Measurements from ENCODE around the gene SLC35F3. TPM values are rescaled to one million over a fixed set of nuclear protein-coding genes. Genes with fewer than 3 reads are reported as not detected.

Gene SLC35F3
- total RNA-seq, 2 donors from 2014 or later = 0.13 TPM; not detected in 1

DNA sequence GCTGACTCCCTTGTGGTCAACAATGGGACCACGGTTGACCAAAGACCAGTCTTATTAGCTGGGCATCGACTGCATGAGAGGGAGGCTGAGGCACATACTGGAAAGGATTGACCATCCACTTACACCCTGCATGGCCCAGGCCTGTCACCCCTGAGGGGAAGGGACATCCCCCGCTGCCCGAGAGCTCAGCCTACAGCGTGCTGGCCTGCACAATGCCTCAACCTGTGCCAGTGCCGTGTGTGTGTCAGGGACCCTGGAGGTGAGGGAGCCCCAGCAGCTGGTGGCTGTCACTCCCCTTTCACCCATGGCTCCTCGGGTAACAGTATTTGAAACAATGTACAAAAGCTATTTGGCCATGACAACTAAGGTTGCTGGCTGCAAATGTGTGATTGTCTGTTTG is 67.3 kb downstream of the SLC35F3 start:
- no peak overlapping the region for H3K9ac ChIP-seq (ENCODE audit: low read depth in 2 of 2, low read length in 2 of 2)
- no peak for DNase-seq
- H3K4me1 ChIP-seq = no peaks in the 10 kb centered on the region
- no peak overlapping the region for H3K4me3 ChIP-seq
- no peaks in the 10 kb centered on the region for H3K36me3 ChIP-seq
- H3K9me3 ChIP-seq = no peaks in the 10 kb centered on the region
- H3K27me3 ChIP-seq = no peaks in the 10 kb centered on the region
- TF ChIP-seq, protein P1, sequence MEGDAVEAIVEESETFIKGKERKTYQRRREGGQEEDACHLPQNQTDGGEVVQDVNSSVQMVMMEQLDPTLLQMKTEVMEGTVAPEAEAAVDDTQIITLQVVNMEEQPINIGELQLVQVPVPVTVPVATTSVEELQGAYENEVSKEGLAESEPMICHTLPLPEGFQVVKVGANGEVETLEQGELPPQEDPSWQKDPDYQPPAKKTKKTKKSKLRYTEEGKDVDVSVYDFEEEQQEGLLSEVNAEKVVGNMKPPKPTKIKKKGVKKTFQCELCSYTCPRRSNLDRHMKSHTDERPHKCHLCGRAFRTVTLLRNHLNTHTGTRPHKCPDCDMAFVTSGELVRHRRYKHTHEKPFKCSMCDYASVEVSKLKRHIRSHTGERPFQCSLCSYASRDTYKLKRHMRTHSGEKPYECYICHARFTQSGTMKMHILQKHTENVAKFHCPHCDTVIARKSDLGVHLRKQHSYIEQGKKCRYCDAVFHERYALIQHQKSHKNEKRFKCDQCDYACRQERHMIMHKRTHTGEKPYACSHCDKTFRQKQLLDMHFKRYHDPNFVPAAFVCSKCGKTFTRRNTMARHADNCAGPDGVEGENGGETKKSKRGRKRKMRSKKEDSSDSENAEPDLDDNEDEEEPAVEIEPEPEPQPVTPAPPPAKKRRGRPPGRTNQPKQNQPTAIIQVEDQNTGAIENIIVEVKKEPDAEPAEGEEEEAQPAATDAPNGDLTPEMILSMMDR (IDR thresholded peaks at IDR 0.05) = no peak
- H3K27ac ChIP-seq = no peak overlapping the region
- intact Hi-C loops (cut with DNase I) = no loop called here

DNA sequence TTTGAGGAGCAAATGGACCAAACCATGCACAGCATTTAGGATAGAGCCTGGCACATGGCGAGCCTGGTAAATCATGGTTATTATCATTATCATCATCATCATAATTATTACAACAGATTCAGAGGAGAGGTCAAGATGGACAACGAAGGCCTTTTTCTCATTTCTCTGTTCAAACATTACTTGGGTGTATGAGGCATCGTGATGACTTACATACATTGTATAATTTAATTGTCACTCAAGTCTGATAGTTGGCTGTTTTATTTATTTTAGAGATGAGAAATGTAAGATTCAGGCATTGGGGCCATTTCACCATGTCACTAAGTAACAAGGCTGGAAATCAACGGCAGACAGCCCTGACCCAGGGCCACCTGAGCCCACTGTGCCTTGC is 68.1 kb downstream of the SLC35F3 start:
- Histone ChIP-seq H3K27me3 (no peaks in the 10 kb centered on the region), H3K9me3 (no peaks in the 10 kb centered on the region), H3K27ac (no peak overlapping the region), H3K4me3 (no peak overlapping the region), H3K36me3 (no peaks in the 10 kb centered on the region), H3K9ac (ENCODE audit: low read depth in 2 of 2, low read length in 2 of 2) (no peak overlapping the region), H3K4me1 (no peaks in the 10 kb centered on the region)
- intact Hi-C loops (cut with DNase I) = no loop called here
- no peak for DNase-seq
- TF ChIP-seq, protein P1 (IDR thresholded peaks at IDR 0.05) = no peak

- Histone ChIP-seq H3K27me3 (no peaks in the 10 kb centered on the region), H3K9ac (ENCODE audit: low read depth in 2 of 2, low read length in 2 of 2) (no peak overlapping the region), H3K27ac (no peak overlapping the region), H3K36me3 (no peaks in the 10 kb centered on the region), H3K4me1 (no peaks in the 10 kb centered on the region), H3K4me3 (no peak overlapping the region), H3K9me3 (no peaks in the 10 kb centered on the region)
- intact Hi-C loops (cut with DNase I) = no loop called here
- TF ChIP-seq, protein P1 (IDR thresholded peaks at IDR 0.05) = no peak
- DNase-seq = no peak
These were observed 68.6 kb downstream of the SLC35F3 start for GRCh38 chr1:233972951-233973635.

DNA sequence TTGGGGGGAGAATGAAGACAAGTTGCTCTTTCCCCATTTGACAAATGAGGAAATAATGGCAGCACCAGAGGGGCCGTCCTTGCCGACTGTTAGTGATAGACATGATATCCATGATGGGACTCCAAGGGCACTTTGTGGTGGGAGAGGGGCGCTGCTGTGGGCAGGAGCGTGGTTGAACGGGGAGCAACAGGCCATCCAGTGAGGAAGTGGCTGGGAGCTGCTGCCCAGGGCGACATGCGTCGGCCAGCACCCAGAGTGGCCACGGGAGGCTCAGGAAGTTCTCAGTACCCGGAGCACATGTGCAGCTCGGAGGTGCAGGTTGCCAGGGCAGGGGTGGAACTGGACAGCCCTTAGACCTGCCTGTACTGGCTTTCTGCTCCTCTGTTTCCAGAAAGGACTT is 71.0 kb downstream of the SLC35F3 start:
- no peaks in the 10 kb centered on the region for H3K4me1 ChIP-seq
- H3K9ac ChIP-seq (ENCODE audit: low read depth in 2 of 2, low read length in 2 of 2) = no peak overlapping the region
- H3K27me3 ChIP-seq = no peaks in the 10 kb centered on the region
- TF ChIP-seq, protein P1 (IDR thresholded peaks at IDR 0.05) = no peak
- intact Hi-C loops (cut with DNase I) = no loop called here
- H3K27ac ChIP-seq = no peak overlapping the region
- no peaks in the 10 kb centered on the region for H3K9me3 ChIP-seq
- no peak for DNase-seq
- H3K36me3 ChIP-seq = no peaks in the 10 kb centered on the region
- H3K4me3 ChIP-seq = no peak overlapping the region

GRCh38 chr1:233981042-233981675 is 76.7 kb downstream of the SLC35F3 start:
- no peaks in the 10 kb centered on the region for H3K4me1 ChIP-seq
- DNase-seq = no peak
- H3K27me3 ChIP-seq = no peaks in the 10 kb centered on the region
- intact Hi-C loops (cut with DNase I) = no loop called here
- no peaks in the 10 kb centered on the region for H3K36me3 ChIP-seq
- no peak overlapping the region for H3K4me3 ChIP-seq
- TF ChIP-seq, protein P1 (IDR thresholded peaks at IDR 0.05) = no peak
- H3K9me3 ChIP-seq = no peaks in the 10 kb centered on the region
- no peak overlapping the region for H3K9ac ChIP-seq (ENCODE audit: low read depth in 2 of 2, low read length in 2 of 2)
- no peak overlapping the region for H3K27ac ChIP-seq

Measured in colonic mucosa (tissue), 4 donors.